ENCODE measurements around the gene KRT80. TPM values are rescaled to one million over a fixed set of nuclear protein-coding genes. Genes with fewer than 3 reads are reported as not detected.

The KRT80 gene
- total RNA-seq, 3 donors from 2014 or later = 0.06 TPM; not detected in 2

Other genes with a start within 250 kb of the KRT80 start
- gene ACVR1B, start 240.3 kb downstream of the KRT80 start, total RNA-seq = 10 to 100 TPM; 42.4 to 95.7 (median 77.3) TPM
- gene TAMALIN, start 185.1 kb downstream of the KRT80 start, total RNA-seq = 10 to 100 TPM in 2 of 3 donors, 1 to 10 TPM in 1; 9.4 to 19.6 (median 13.8) TPM
- gene NR4A1, start 140.6 kb downstream of the KRT80 start, total RNA-seq = 100 to 1,000 TPM in 1 of 3 donors, 10 to 100 TPM in 2; 16.2 to 123 (median 44.6) TPM
- 10 to 100 TPM; 30.1 to 37.5 (median 33.0) TPM for gene ATG101, start 122.0 kb downstream of the KRT80 start, total RNA-seq
- gene SMIM41, start 112.3 kb downstream of the KRT80 start, total RNA-seq = under 1 TPM in 2 of 3 donors, not detected in 1; 0.32 to 0.41 TPM
- 1 to 10 TPM; 1.0 to 6.4 (median 1.7) TPM for gene KRT7, start 41.2 kb upstream of the KRT80 start, total RNA-seq
- gene KRT86, start 82.6 kb upstream of the KRT80 start, total RNA-seq = under 1 TPM in 2 of 3 donors, not detected in 1; 0.35 to 0.58 TPM
- gene KRT81, start 99.5 kb upstream of the KRT80 start, total RNA-seq = not detected
- not detected for gene KRT83, start 129.4 kb upstream of the KRT80 start, total RNA-seq
- gene KRT85, start 175.5 kb upstream of the KRT80 start, total RNA-seq = not detected
- gene KRT84, start 193.6 kb upstream of the KRT80 start, total RNA-seq = not detected
- gene KRT82, start 214.3 kb upstream of the KRT80 start, total RNA-seq = not detected
- gene KRT75, start 242.4 kb upstream of the KRT80 start, total RNA-seq = not detected